ENCODE results near the gene SLC8A3.

The SLC8A3 gene

DNA sequence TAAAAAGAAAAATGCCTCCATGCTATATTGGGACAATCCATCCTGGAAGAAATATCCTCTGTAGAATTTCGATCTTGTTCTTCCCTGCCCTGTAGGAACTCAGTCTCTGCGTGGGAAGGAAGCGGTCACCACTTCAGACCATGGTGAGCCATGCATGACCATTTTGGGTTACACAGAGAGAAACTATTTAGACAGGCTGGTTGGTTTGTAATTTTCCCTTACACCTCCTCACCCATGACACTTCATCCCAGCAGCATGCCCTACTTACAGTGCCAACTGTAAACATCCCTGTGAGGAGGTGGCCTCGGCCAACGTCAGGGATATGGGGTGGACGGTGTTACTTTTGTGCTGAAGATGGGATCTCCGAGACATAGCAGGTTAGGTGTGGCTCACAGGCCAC lies 188.2 kb downstream of the SLC8A3 start:
- no peak for DNase-seq (ENCODE audit: low spot score)
- Histone ChIP-seq H3K4me2 (ENCODE audit: insufficient read depth, low read length, poor library complexity, severe bottlenecking) (no peak overlapping the region), H3K79me1 (ENCODE audit: low read depth, low read length) (peaks cover 1% of the 10 kb centered on the region), H3K18ac (ENCODE audit: low read length) (no peak overlapping the region), H2BK120ac (ENCODE audit: low read depth, low read length) (no peak overlapping the region), H3K14ac (ENCODE audit: low read length) (no peak overlapping the region), H4K91ac (ENCODE audit: low read depth, low read length, poor library complexity) (no peak overlapping the region), H3K9ac (ENCODE audit: low read depth, low read length, poor library complexity) (no peak overlapping the region), H3K27me3 (ENCODE audit: control insufficient read depth in 3 of 3, insufficient read depth in 3 of 3, low read depth in 1 of 3, low read length in 3 of 3) (no peaks in the 10 kb centered on the region), H3K9me3 (replicated peaks in 1 of 2; ENCODE audit: control insufficient read depth in 2 of 2, insufficient read depth in 1 of 2, low read depth in 1 of 2, low read length in 2 of 2) (peaks cover 0 to 3% of the 10 kb centered on the region in 2 donors), H3K23ac (ENCODE audit: low read depth, low read length, poor library complexity) (no peak overlapping the region), H2AFZ (ENCODE audit: low read length) (no peak overlapping the region), H3K36me3 (replicated peaks in 1 of 2; ENCODE audit: control insufficient read depth in 2 of 2, insufficient read depth in 2 of 2, low read length in 2 of 2) (peaks cover 33 to 98% of the 10 kb centered on the region in 2 donors), H2BK12ac (ENCODE audit: low read length) (no peak overlapping the region), H2BK5ac (ENCODE audit: low read length) (no peak overlapping the region), H2BK15ac (ENCODE audit: low read length) (no peak overlapping the region), H3K27ac (replicated peaks; ENCODE audit: low read length) (no peak overlapping the region), H4K8ac (ENCODE audit: low read depth, low read length) (no peak overlapping the region), H3K4ac (ENCODE audit: low read length) (no peak overlapping the region), H3K4me3 (ENCODE audit: low read length in 2 of 2) (no peak overlapping the region), H3K4me1 (ENCODE audit: control insufficient read depth in 2 of 2, insufficient read depth in 1 of 2, low read depth in 1 of 2, low read length in 2 of 2) (peaks cover 0 to 13% of the 10 kb centered on the region in 2 donors), H2AK5ac (ENCODE audit: low read depth, low read length) (no peak overlapping the region)
- WGBS, 2 donors (ENCODE audit: extremely low coverage in 2 of 2, insufficient read length in 2 of 2, insufficient replicate concordance in 1 of 2): no CpG with 5 or more reads among the region's 7 CpGs

DNA sequence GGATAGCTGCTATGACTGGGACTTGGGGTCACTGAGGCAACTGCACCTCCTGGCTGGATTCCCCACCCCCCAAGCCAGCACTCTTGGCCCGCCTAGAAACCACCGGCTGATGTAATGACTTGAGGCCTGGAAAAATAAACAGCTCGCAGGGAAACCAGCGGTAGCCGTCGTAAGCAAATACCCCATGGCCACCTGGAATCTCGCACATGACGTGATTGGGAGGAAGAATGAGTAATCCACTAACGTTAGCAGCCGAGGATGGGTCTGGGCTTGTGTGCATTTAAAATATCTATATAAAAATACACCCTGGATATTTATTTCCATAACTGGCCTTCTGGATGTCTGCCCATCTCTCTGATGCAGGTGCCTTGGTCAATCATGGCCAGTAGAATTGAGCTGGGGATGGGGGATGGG lies 189.5 kb downstream of the SLC8A3 start:
- H3K4ac ChIP-seq (ENCODE audit: low read length): no peak overlapping the region
- H4K91ac ChIP-seq (ENCODE audit: low read depth, low read length, poor library complexity): no peak overlapping the region
- H2BK12ac ChIP-seq (ENCODE audit: low read length): no peak overlapping the region
- no peaks in the 10 kb centered on the region for H3K79me1 ChIP-seq (ENCODE audit: low read depth, low read length)
- H3K4me3 ChIP-seq (ENCODE audit: low read length in 2 of 2): no peak overlapping the region
- no CpG with 5 or more reads among the region's 10 CpGs for WGBS, 2 donors (ENCODE audit: extremely low coverage in 2 of 2, insufficient read length in 2 of 2, insufficient replicate concordance in 1 of 2)
- peaks cover 35 to 99% of the 10 kb centered on the region in 2 donors for H3K36me3 ChIP-seq (replicated peaks in 1 of 2; ENCODE audit: control insufficient read depth in 2 of 2, insufficient read depth in 2 of 2, low read length in 2 of 2)
- H3K18ac ChIP-seq (ENCODE audit: low read length): peak overlapping the region; percentile 21
- H3K27me3 ChIP-seq (ENCODE audit: control insufficient read depth in 3 of 3, insufficient read depth in 3 of 3, low read depth in 1 of 3, low read length in 3 of 3): no peaks in the 10 kb centered on the region
- no peak overlapping the region for H4K8ac ChIP-seq (ENCODE audit: low read depth, low read length)
- H2BK120ac ChIP-seq (ENCODE audit: low read depth, low read length): no peak overlapping the region
- peaks cover 0 to 3% of the 10 kb centered on the region in 2 donors for H3K9me3 ChIP-seq (replicated peaks in 1 of 2; ENCODE audit: control insufficient read depth in 2 of 2, insufficient read depth in 1 of 2, low read depth in 1 of 2, low read length in 2 of 2)
- H3K4me2 ChIP-seq (ENCODE audit: insufficient read depth, low read length, poor library complexity, severe bottlenecking): no peak overlapping the region
- H3K27ac ChIP-seq (replicated peaks; ENCODE audit: low read length): no peak overlapping the region
- no peak for DNase-seq (ENCODE audit: low spot score)
- H2AFZ ChIP-seq (ENCODE audit: low read length): no peak overlapping the region
- H2AK5ac ChIP-seq (ENCODE audit: low read depth, low read length): no peak overlapping the region
- H2BK15ac ChIP-seq (ENCODE audit: low read length): no peak overlapping the region
- no peak overlapping the region for H3K14ac ChIP-seq (ENCODE audit: low read length)
- no peak overlapping the region for H3K23ac ChIP-seq (ENCODE audit: low read depth, low read length, poor library complexity)
- peaks cover 0 to 6% of the 10 kb centered on the region in 2 donors for H3K4me1 ChIP-seq (ENCODE audit: control insufficient read depth in 2 of 2, insufficient read depth in 1 of 2, low read depth in 1 of 2, low read length in 2 of 2)
- no peak overlapping the region for H3K9ac ChIP-seq (ENCODE audit: low read depth, low read length, poor library complexity)
- no peak overlapping the region for H2BK5ac ChIP-seq (ENCODE audit: low read length)

- no peak overlapping the region for H3K4me2 ChIP-seq (ENCODE audit: insufficient read depth, low read length, poor library complexity, severe bottlenecking)
- H3K4me1 ChIP-seq (ENCODE audit: control insufficient read depth in 2 of 2, insufficient read depth in 1 of 2, low read depth in 1 of 2, low read length in 2 of 2): peaks cover 0 to 6% of the 10 kb centered on the region in 2 donors
- H2AK5ac ChIP-seq (ENCODE audit: low read depth, low read length): no peak overlapping the region
- no peak overlapping the region for H3K4ac ChIP-seq (ENCODE audit: low read length)
- no peak overlapping the region for H4K91ac ChIP-seq (ENCODE audit: low read depth, low read length, poor library complexity)
- H2AFZ ChIP-seq (ENCODE audit: low read length): no peak overlapping the region
- no peak overlapping the region for H3K14ac ChIP-seq (ENCODE audit: low read length)
- H3K36me3 ChIP-seq (replicated peaks in 1 of 2; ENCODE audit: control insufficient read depth in 2 of 2, insufficient read depth in 2 of 2, low read length in 2 of 2): peaks cover 36 to 96% of the 10 kb centered on the region in 2 donors
- no peak overlapping the region for H3K27ac ChIP-seq (replicated peaks; ENCODE audit: low read length)
- no peak overlapping the region for H2BK5ac ChIP-seq (ENCODE audit: low read length)
- peaks cover 0 to 3% of the 10 kb centered on the region in 2 donors for H3K9me3 ChIP-seq (replicated peaks in 1 of 2; ENCODE audit: control insufficient read depth in 2 of 2, insufficient read depth in 1 of 2, low read depth in 1 of 2, low read length in 2 of 2)
- no peak overlapping the region for H2BK12ac ChIP-seq (ENCODE audit: low read length)
- no CpG with 5 or more reads among the region's 5 CpGs for WGBS, 2 donors (ENCODE audit: extremely low coverage in 2 of 2, insufficient read length in 2 of 2, insufficient replicate concordance in 1 of 2)
- no peak overlapping the region for H4K8ac ChIP-seq (ENCODE audit: low read depth, low read length)
- no peaks in the 10 kb centered on the region for H3K79me1 ChIP-seq (ENCODE audit: low read depth, low read length)
- H3K4me3 ChIP-seq (ENCODE audit: low read length in 2 of 2): no peak overlapping the region
- DNase-seq (ENCODE audit: low spot score): no peak
- H3K27me3 ChIP-seq (ENCODE audit: control insufficient read depth in 3 of 3, insufficient read depth in 3 of 3, low read depth in 1 of 3, low read length in 3 of 3): no peaks in the 10 kb centered on the region
- no peak overlapping the region for H3K18ac ChIP-seq (ENCODE audit: low read length)
- H3K23ac ChIP-seq (ENCODE audit: low read depth, low read length, poor library complexity): no peak overlapping the region
- H2BK120ac ChIP-seq (ENCODE audit: low read depth, low read length): no peak overlapping the region
- H3K9ac ChIP-seq (ENCODE audit: low read depth, low read length, poor library complexity): no peak overlapping the region
- H2BK15ac ChIP-seq (ENCODE audit: low read length): no peak overlapping the region
Observed at GRCh38 chr14:69997849-69998248, 190.9 kb downstream of the SLC8A3 start.

DNA sequence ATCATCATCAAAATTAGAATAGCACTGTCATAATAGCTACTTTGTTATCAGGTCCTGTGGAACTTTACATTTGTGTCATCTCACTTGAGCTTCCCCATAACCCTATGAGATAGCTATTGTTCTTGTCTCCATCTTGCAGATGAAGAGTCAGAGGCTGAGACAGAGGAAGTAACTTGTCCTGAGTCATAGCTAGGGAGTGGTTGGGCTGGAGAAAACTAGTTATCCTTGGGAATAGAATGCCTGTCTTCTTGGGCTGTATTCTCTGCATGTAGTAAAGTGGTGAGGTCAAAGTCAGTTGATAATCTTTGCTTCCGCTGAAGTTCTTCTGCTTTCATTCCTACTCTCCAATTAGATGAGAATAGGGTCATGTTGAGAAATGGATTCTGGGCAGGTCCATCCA lies 192.5 kb downstream of the SLC8A3 start:
- Histone ChIP-seq H2AFZ (ENCODE audit: low read length) (no peak overlapping the region), H3K4ac (ENCODE audit: low read length) (no peak overlapping the region), H3K27me3 (ENCODE audit: control insufficient read depth in 3 of 3, insufficient read depth in 3 of 3, low read depth in 1 of 3, low read length in 3 of 3) (no peaks in the 10 kb centered on the region), H3K4me2 (ENCODE audit: insufficient read depth, low read length, poor library complexity, severe bottlenecking) (no peak overlapping the region), H3K4me1 (ENCODE audit: control insufficient read depth in 2 of 2, insufficient read depth in 1 of 2, low read depth in 1 of 2, low read length in 2 of 2) (peaks cover 0 to 10% of the 10 kb centered on the region in 2 donors), H2BK12ac (ENCODE audit: low read length) (no peak overlapping the region), H2BK15ac (ENCODE audit: low read length) (no peak overlapping the region), H3K36me3 (replicated peaks in 1 of 2; ENCODE audit: control insufficient read depth in 2 of 2, insufficient read depth in 2 of 2, low read length in 2 of 2) (peaks cover 37 to 87% of the 10 kb centered on the region in 2 donors), H4K91ac (ENCODE audit: low read depth, low read length, poor library complexity) (no peak overlapping the region), H2AK5ac (ENCODE audit: low read depth, low read length) (no peak overlapping the region), H3K18ac (ENCODE audit: low read length) (no peak overlapping the region), H3K79me1 (ENCODE audit: low read depth, low read length) (no peaks in the 10 kb centered on the region), H3K14ac (ENCODE audit: low read length) (no peak overlapping the region), H3K23ac (ENCODE audit: low read depth, low read length, poor library complexity) (no peak overlapping the region), H2BK120ac (ENCODE audit: low read depth, low read length) (no peak overlapping the region), H3K4me3 (ENCODE audit: low read length in 2 of 2) (no peak overlapping the region), H3K9me3 (replicated peaks in 1 of 2; ENCODE audit: control insufficient read depth in 2 of 2, insufficient read depth in 1 of 2, low read depth in 1 of 2, low read length in 2 of 2) (peaks cover 0 to 3% of the 10 kb centered on the region in 2 donors), H4K8ac (ENCODE audit: low read depth, low read length) (no peak overlapping the region), H3K9ac (ENCODE audit: low read depth, low read length, poor library complexity) (no peak overlapping the region), H3K27ac (replicated peaks; ENCODE audit: low read length) (no peak overlapping the region), H2BK5ac (ENCODE audit: low read length) (no peak overlapping the region)
- no CpG with 5 or more reads among the region's 1 CpG for WGBS, 2 donors (ENCODE audit: extremely low coverage in 2 of 2, insufficient read length in 2 of 2, insufficient replicate concordance in 1 of 2)
- no peak for DNase-seq (ENCODE audit: low spot score)

Measured in neuronal stem cell (in vitro differentiated cells).